PC-3 (cell line): ENCODE data around the gene CYP27A1. TPM values are rescaled to one million over a fixed set of nuclear protein-coding genes. Genes with fewer than 3 reads are reported as not detected.

Experiments
- ATAC-seq: fragments of 200-7000 bp; cut with Tn5 transposase; 2 replicates; pipeline ENCODE4 v1.9.1; 2020; ENCODE audit warnings: mild to moderate bottlenecking, moderate library complexity
- BruUV-seq: library from RNA; stranded (reverse); fragments of 400-500 nt; replicated peaks from 2 replicates; lab custom pipeline; 2021; lab: Mats Ljungman, UMichigan
- CTCF ChIA-PET: fragments of 300-600 bp; sonication (Branson Sonifier 250); formaldehyde crosslinking; loops from one replicate; lab custom pipeline; 2022; ENCODE audit warnings: antibody characterized with exemption; lab: Charles Lee
- POLR2A ChIA-PET: fragments of 300-600 bp; sonication (Branson Sonifier 250); formaldehyde crosslinking; loops from one replicate; lab custom pipeline; 2022; ENCODE audit warnings: antibody characterized with exemption; ENCODE audit not compliant: unreplicated experiment; lab: Charles Lee
- DNase-seq: peaks from one replicate; pipeline ENCODE4 v3.0.0-alpha.2; 2015
- H2AFZ ChIP-seq: fragments of 300-600 bp; sonication (generic); 2 replicates; pipeline ENCODE4 v1.6.0; 2016; ENCODE audit warnings: antibody characterized with exemption, low read length
- H3F3A ChIP-seq: fragments of 300-600 bp; sonication (generic); one replicate; pipeline ENCODE4 v1.6.0; 2017; ENCODE audit warnings: antibody characterized with exemption, low read length, control low read depth, mild to moderate bottlenecking; ENCODE audit not compliant: unreplicated experiment
- H3K27ac ChIP-seq: fragments of 300-600 bp; sonication (generic); 2 replicates; pipeline ENCODE4 v1.5.1; 2016; ENCODE audit warnings: mild to moderate bottlenecking, low read length
- H3K27me3 ChIP-seq: fragments of 300-600 bp; sonication (generic); 2 replicates; pipeline ENCODE4 v1.6.1; 2016; ENCODE audit warnings: low read length, mixed read lengths
- H3K36me3 ChIP-seq: fragments of 300-600 bp; sonication (generic); 2 replicates; pipeline ENCODE4 v1.6.1; 2016; ENCODE audit warnings: low read depth, mixed run types, low read length, mixed read lengths
- H3K4me1 ChIP-seq: fragments of 300-600 bp; sonication (generic); 2 replicates; pipeline ENCODE4 v1.5.1; 2016; ENCODE audit warnings: low read length; ENCODE audit not compliant: insufficient read depth
- H3K4me2 ChIP-seq: fragments of 300-600 bp; sonication (generic); 2 replicates; pipeline ENCODE4 v1.6.0; 2016; ENCODE audit warnings: low read length
- H3K4me3 ChIP-seq: fragments of 300-600 bp; sonication (generic); 2 replicates; pipeline ENCODE4 v1.5.1; 2016; ENCODE audit warnings: mild to moderate bottlenecking, low read length, mixed read lengths
- H3K79me2 ChIP-seq: fragments of 300-600 bp; sonication (generic); 2 replicates; pipeline ENCODE4 v1.6.1; 2017; ENCODE audit warnings: low read length, mixed read lengths
- H3K9ac ChIP-seq: fragments of 300-600 bp; sonication (generic); 2 replicates; pipeline ENCODE4 v1.6.0; 2016; ENCODE audit warnings: mild to moderate bottlenecking, low read length
- H3K9me2 ChIP-seq: fragments of 300-600 bp; sonication (generic); replicated peaks from 2 replicates; pipeline ENCODE4 v1.6.1; 2016; ENCODE audit warnings: mixed run types, low read length, mixed read lengths
- H3K9me3 ChIP-seq: fragments of 300-600 bp; sonication (generic); 2 replicates; pipeline ENCODE4 v1.6.1; 2016; ENCODE audit warnings: low read length, mixed read lengths
- H4K20me1 ChIP-seq: fragments of 300-600 bp; sonication (generic); 2 replicates; pipeline ENCODE4 v1.6.1; 2016; ENCODE audit warnings: low read length, mixed read lengths
- EZH2 ChIP-seq: fragments of 300-600 bp; sonication (generic); IDR thresholded peaks from one replicate; pipeline ENCODE4 v1.6.1; 2017; ENCODE audit warnings: antibody characterized with exemption, mild to moderate bottlenecking, low read length; ENCODE audit not compliant: unreplicated experiment
- EZH2phosphoT487 ChIP-seq: fragments of 300-600 bp; sonication (generic); IDR thresholded peaks from 2 replicates; pipeline ENCODE4 v1.6.1; 2018; ENCODE audit warnings: mild to moderate bottlenecking, antibody characterized with exemption, low read length, borderline replicate concordance
- intact Hi-C: fragments of 100-400 bp; cut with micrococcal nuclease; formaldehyde crosslinking; loops from 2 replicates; pipeline ENCODE4 v1.9.0; 2023
- total RNA-seq: library from RNA; depleted of rRNA; stranded (reverse); fragments of >200 nt; gene quantifications from 2 replicates; pipeline ENCODE4 v1.2.3, GENCODE V29; 2014
- TF ChIP-seq, protein P1 (sequence below): fragments of 300-600 bp; sonication (generic); conservative IDR thresholded peaks from 2 replicates; pipeline ENCODE4 v1.5.1; 2017; ENCODE audit warnings: antibody characterized with exemption, low read depth, mild to moderate bottlenecking, low read length

Gene CYP27A1
- total RNA-seq, 1 experiment from 2014 or later = 6.0 TPM

DNA sequence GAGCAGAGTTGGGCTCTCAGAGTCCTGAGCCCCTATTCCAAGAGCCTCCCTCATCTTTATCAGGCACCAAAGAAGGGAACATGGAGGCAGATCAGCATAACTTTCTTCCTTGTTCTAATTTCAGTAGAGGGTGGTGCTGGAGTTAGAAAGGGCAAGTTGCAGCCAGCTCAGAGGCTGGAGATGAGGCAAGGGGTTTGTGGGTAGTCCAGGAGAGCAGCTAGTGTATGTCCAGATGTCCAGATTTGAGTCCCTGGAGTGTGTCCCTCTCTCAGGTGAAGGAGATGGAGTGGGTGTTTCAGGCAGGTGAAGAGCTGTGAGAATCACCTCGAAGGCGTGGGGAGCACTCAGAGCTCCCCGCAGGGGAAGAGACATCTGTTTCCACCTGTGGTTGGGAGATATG, 50.1 kb downstream of the CYP27A1 start:
- Histone ChIP-seq H3K27ac (no peak overlapping the region), H3K4me1 (peaks cover 27% of the 10 kb centered on the region), H3K27me3 (no peaks in the 10 kb centered on the region), H3K4me2 (peak overlapping the region; percentile 33), H3K79me2 (no peaks in the 10 kb centered on the region), H3K36me3 (no peaks in the 10 kb centered on the region), H3K9me3 (no peaks in the 10 kb centered on the region), H3F3A (no peaks in the 10 kb centered on the region), H3K9ac (no peak overlapping the region), H3K4me3 (no peak overlapping the region), H4K20me1 (no peaks in the 10 kb centered on the region), H3K9me2 (no peaks in the 10 kb centered on the region), H2AFZ (no peak overlapping the region)
- DNase-seq (no peak), ATAC-seq (peak; percentile 14; the same call in 1 of the 2 replicates)
- ChIA-PET POLR2A (interaction anchor here (0.7 kb wide), 1 partner anchor 115 kb away, joined by 3 read pairs; no protein-coding TSS in a partner anchor), CTCF (interaction anchor here (0.6 kb wide), 2 partner anchors 23 to 105 kb away, joined by 3 to 6 read pairs; no protein-coding TSS in a partner anchor)
- TF ChIP-seq EZH2phosphoT487 = no peak
- TF ChIP-seq, protein P1, sequence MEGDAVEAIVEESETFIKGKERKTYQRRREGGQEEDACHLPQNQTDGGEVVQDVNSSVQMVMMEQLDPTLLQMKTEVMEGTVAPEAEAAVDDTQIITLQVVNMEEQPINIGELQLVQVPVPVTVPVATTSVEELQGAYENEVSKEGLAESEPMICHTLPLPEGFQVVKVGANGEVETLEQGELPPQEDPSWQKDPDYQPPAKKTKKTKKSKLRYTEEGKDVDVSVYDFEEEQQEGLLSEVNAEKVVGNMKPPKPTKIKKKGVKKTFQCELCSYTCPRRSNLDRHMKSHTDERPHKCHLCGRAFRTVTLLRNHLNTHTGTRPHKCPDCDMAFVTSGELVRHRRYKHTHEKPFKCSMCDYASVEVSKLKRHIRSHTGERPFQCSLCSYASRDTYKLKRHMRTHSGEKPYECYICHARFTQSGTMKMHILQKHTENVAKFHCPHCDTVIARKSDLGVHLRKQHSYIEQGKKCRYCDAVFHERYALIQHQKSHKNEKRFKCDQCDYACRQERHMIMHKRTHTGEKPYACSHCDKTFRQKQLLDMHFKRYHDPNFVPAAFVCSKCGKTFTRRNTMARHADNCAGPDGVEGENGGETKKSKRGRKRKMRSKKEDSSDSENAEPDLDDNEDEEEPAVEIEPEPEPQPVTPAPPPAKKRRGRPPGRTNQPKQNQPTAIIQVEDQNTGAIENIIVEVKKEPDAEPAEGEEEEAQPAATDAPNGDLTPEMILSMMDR = no peak
- TF ChIP-seq EZH2 = no peak
- intact Hi-C loops = no loop called here
- no TSS peak for BruUV-seq

DNA sequence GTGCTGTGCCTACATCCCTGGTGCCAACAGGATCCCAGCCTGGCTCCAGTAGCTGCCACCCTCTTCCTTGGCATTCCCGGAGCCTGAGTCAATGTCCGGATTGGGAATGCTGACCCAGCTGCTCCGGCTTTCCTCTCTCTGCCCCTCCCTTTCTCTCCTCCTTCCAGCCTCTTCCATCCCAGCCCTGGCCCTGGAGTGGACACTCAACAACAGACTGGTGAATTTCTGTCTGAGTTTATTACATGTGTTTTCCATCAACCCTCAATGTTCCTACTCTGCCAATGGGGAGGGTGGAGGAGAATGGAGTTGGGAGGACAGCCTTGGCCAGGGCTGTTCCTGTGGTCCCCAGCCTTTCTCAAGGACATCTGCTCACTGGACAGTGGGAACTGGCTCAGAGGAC, 50.6 kb downstream of the CYP27A1 start:
- TF ChIP-seq EZH2 = no peak
- TF ChIP-seq, protein P1 = no peak
- TF ChIP-seq EZH2phosphoT487 = no peak

DNA sequence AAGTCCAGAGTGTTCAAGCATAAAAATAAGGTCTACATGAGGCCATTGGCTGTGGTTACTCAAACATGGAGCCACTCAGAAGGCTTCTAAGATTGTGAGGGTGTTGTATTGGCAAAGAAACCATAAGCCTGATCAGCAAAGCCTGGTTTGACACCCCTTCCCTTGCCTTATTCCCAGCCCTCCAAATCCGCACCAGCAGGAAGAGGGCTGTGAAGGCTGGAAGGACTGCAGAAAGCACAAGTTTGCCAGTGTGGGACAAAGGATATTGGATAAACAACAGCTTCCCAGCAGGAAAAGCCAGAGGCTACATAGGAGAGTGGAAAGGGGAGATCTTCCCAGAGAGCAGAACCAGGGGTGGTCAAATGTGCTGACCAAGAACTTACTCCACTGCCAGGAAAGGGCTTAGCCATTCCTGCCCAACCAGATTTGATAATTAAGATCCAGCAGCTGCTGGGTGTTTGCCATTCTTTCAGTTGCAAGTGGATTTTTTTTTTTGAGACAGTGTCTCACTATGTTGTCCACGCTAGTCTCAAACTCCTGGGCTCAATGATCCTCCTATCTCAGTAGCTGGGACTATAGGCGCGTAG, 51.2 kb downstream of the CYP27A1 start:
- Histone ChIP-seq H3K27ac (no peak overlapping the region), H2AFZ (no peak overlapping the region), H4K20me1 (no peaks in the 10 kb centered on the region), H3K9me3 (no peaks in the 10 kb centered on the region), H3K79me2 (no peaks in the 10 kb centered on the region), H3K36me3 (no peaks in the 10 kb centered on the region), H3K9ac (no peak overlapping the region), H3K4me3 (no peak overlapping the region), H3K4me1 (peaks cover 27% of the 10 kb centered on the region), H3F3A (no peaks in the 10 kb centered on the region), H3K4me2 (no peak overlapping the region), H3K27me3 (no peaks in the 10 kb centered on the region), H3K9me2 (no peaks in the 10 kb centered on the region)
- DNase-seq (no peak), ATAC-seq (no peak)
- CTCF ChIA-PET = no interaction called here
- no TSS peak for BruUV-seq
- intact Hi-C loops = no loop called here
- POLR2A ChIA-PET = no interaction called here
- TF ChIP-seq, protein P1 = no peak
- no peak for TF ChIP-seq EZH2phosphoT487
- TF ChIP-seq EZH2 = no peak

More for the DNA sequence above, 50.6 kb downstream of the CYP27A1 start:
- ChIA-PET POLR2A (no interaction called here), CTCF (interaction anchor here (0.6 kb wide), 1 partner anchor 24 kb away, joined by 6 read pairs; no protein-coding TSS in a partner anchor)
- no peaks in the 10 kb centered on the region for H3K9me3 ChIP-seq
- H3K4me2 ChIP-seq = peak overlapping the region; percentile 33
- H3K27me3 ChIP-seq = no peaks in the 10 kb centered on the region
- no peak overlapping the region for H3K4me3 ChIP-seq
- DNase-seq (peak; percentile 61), ATAC-seq (peak; percentile 84)
- H3K36me3 ChIP-seq = no peaks in the 10 kb centered on the region
- no peaks in the 10 kb centered on the region for H3F3A ChIP-seq
- H3K79me2 ChIP-seq = no peaks in the 10 kb centered on the region
- H3K9me2 ChIP-seq = no peaks in the 10 kb centered on the region
- H3K27ac ChIP-seq = no peak overlapping the region
- intact Hi-C loops = no loop called here
- H3K9ac ChIP-seq = no peak overlapping the region
- no TSS peak for BruUV-seq
- H2AFZ ChIP-seq = no peak overlapping the region
- no peaks in the 10 kb centered on the region for H4K20me1 ChIP-seq
- peaks cover 27% of the 10 kb centered on the region for H3K4me1 ChIP-seq
